Nephron (organoid): ENCODE measurements around the gene DNAJC3.

Experiments used
- H3K27ac Mint-ChIP-seq, 3 experiments: 2 replicates each; pipeline ENCODE4 v1.8.0; 2020; ENCODE audit warnings: mixed read lengths in 3 of 3, mild to moderate bottlenecking in 2 of 3, moderate library complexity in 1 of 3
- H3K27me3 Mint-ChIP-seq: 2 replicates; pipeline ENCODE4 v1.8.0; 2021; ENCODE audit warnings: low read depth, mild to moderate bottlenecking, moderate library complexity, mixed read lengths
- H3K36me3 Mint-ChIP-seq: 2 replicates; pipeline ENCODE4 v1.8.0; 2020; ENCODE audit warnings: low read depth, mixed read lengths
- H3K4me1 Mint-ChIP-seq: 2 replicates; pipeline ENCODE4 v1.8.0; 2020; ENCODE audit warnings: mixed read lengths
- H3K4me3 Mint-ChIP-seq, 3 experiments: 2 replicates each; pipeline ENCODE4 v1.8.0; 2020; ENCODE audit warnings: mild to moderate bottlenecking in 3 of 3, mixed read lengths in 3 of 3, moderate library complexity in 2 of 3
- H3K9me3 Mint-ChIP-seq: 2 replicates; pipeline ENCODE4 v1.8.0; 2020; ENCODE audit warnings: mixed read lengths
- TF ChIP-seq, protein P1 (sequence below), 3 experiments: fragments of 200-600 bp; sonication (generic); IDR thresholded peaks; one replicate each; pipeline ENCODE4 v1.5.0; 2021; ENCODE audit warnings: antibody characterized with exemption in 3 of 3; ENCODE audit not compliant: unreplicated experiment in 3 of 3

DNAJC3 gene, protein sequence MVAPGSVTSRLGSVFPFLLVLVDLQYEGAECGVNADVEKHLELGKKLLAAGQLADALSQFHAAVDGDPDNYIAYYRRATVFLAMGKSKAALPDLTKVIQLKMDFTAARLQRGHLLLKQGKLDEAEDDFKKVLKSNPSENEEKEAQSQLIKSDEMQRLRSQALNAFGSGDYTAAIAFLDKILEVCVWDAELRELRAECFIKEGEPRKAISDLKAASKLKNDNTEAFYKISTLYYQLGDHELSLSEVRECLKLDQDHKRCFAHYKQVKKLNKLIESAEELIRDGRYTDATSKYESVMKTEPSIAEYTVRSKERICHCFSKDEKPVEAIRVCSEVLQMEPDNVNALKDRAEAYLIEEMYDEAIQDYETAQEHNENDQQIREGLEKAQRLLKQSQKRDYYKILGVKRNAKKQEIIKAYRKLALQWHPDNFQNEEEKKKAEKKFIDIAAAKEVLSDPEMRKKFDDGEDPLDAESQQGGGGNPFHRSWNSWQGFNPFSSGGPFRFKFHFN

DNA sequence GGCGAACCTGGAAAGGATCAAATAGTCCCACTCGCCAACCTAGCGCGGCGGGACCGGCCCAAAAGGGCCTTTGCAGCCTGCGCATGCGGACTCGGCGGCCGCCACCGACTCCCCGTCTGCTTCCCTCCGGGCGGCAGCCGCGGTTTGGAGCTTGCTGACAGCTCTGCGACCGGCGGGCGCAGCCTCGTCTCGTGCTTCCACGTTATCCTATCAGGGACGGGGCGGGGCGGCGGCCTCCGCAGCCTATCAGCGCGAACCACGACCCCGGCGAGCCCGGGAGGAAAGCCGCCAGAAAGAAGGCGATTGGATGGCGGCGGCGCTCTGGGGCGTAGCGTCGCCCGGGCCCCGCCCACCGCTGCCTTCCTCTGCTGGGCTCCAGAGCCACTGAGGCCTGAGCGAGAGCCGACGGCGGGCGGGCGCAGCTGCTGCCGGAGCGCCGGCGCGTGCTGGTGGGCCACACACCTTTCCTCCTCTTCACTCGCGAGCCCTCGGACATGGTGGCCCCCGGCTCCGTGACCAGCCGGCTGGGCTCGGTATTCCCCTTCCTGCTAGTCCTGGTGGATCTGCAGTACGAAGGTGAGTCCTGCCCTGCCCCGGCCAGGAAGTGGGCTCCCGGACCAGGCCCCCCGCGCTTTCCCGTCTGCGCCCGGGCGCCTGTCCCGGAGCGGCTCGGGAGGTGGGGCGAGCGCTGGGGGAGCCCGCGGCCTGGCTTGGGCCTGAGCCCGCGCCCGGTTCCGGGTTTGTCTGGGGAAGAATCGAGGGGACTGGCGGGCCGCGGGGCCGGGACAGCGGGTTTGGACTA is at the start of gene DNAJC3:
TSS of gene DNAJC3 (plus strand) at position 378 of the 802 bp plus-strand sequence. CDS start at position 495, 117 bp downstream.
- Mint-ChIP-seq H3K27ac (peak within 1 kb of the TSS; percentile 91 to 97 (median 97)), H3K36me3 (peaks cover 40% of the 10 kb centered on the region), H3K4me3 (peak within 1 kb of the TSS; percentile 97 to 98 (median 98)), H3K4me1 (peaks cover 51% of the 10 kb centered on the region), H3K27me3 (no peaks in the 10 kb centered on the region), H3K9me3 (peaks cover 25% of the 10 kb centered on the region)
- TF ChIP-seq, protein P1, sequence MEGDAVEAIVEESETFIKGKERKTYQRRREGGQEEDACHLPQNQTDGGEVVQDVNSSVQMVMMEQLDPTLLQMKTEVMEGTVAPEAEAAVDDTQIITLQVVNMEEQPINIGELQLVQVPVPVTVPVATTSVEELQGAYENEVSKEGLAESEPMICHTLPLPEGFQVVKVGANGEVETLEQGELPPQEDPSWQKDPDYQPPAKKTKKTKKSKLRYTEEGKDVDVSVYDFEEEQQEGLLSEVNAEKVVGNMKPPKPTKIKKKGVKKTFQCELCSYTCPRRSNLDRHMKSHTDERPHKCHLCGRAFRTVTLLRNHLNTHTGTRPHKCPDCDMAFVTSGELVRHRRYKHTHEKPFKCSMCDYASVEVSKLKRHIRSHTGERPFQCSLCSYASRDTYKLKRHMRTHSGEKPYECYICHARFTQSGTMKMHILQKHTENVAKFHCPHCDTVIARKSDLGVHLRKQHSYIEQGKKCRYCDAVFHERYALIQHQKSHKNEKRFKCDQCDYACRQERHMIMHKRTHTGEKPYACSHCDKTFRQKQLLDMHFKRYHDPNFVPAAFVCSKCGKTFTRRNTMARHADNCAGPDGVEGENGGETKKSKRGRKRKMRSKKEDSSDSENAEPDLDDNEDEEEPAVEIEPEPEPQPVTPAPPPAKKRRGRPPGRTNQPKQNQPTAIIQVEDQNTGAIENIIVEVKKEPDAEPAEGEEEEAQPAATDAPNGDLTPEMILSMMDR (IDR thresholded peaks at IDR 0.05; ENCODE audit: unreplicated experiment in 3 of 3): no peak

DNA sequence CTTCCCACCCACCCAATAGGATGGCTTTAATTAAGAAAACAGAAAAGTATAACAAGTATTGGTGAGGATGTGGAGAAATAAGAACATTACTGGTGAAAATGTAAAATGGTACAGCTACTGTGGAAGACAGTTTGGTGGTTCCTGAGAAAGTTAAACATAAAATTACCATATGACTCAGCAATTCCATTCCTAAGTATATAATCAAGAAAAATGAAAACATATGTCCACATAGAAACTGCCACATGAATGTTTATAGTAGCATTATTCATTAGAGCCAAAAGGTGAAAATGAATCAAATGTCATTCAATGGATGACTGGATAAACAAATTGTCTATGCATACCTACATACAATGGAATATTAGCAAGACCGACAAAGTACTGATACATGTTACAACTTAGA is 49.3 kb upstream of the DNAJC3 start:
- H3K9me3 Mint-ChIP-seq: peaks cover 13% of the 10 kb centered on the region
- H3K4me1 Mint-ChIP-seq: no peaks in the 10 kb centered on the region
- no peak overlapping the region for H3K27ac Mint-ChIP-seq
- TF ChIP-seq, protein P1 (IDR thresholded peaks at IDR 0.05; ENCODE audit: unreplicated experiment in 3 of 3): no peak
- H3K4me3 Mint-ChIP-seq: no peak overlapping the region
- no peaks in the 10 kb centered on the region for H3K27me3 Mint-ChIP-seq
- peaks cover 92% of the 10 kb centered on the region for H3K36me3 Mint-ChIP-seq

DNA sequence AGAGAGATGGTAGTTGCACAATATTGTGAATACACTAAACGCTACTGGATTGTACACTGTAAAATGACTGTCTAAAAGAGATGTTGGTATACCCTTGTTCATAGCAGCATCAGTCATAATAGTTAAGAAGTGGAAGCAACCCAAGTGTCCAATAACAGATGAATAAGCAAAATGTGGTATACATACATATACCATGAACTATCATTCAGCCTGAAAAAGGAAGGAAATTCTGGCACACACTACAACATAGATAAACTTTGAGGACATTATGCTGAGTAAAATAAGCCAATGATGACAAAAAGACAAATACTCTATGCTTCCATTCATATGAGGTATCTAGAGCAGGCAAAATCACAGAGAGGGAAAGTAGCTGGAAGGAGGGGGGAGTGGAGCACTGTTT is 48.5 kb upstream of the DNAJC3 start:
- H3K36me3 Mint-ChIP-seq: peaks cover 95% of the 10 kb centered on the region
- peaks cover 13% of the 10 kb centered on the region for H3K9me3 Mint-ChIP-seq
- no peaks in the 10 kb centered on the region for H3K27me3 Mint-ChIP-seq
- H3K27ac Mint-ChIP-seq: no peak overlapping the region
- no peaks in the 10 kb centered on the region for H3K4me1 Mint-ChIP-seq
- TF ChIP-seq, protein P1 (IDR thresholded peaks at IDR 0.05; ENCODE audit: unreplicated experiment in 3 of 3): no peak
- no peak overlapping the region for H3K4me3 Mint-ChIP-seq

GRCh38 chr13:95629071-95629470 is 47.9 kb upstream of the DNAJC3 start:
- no peak overlapping the region for H3K27ac Mint-ChIP-seq
- H3K4me3 Mint-ChIP-seq: no peak overlapping the region
- H3K9me3 Mint-ChIP-seq: peaks cover 13% of the 10 kb centered on the region
- peaks cover 94% of the 10 kb centered on the region for H3K36me3 Mint-ChIP-seq
- TF ChIP-seq, protein P1 (IDR thresholded peaks at IDR 0.05; ENCODE audit: unreplicated experiment in 3 of 3): no peak
- H3K4me1 Mint-ChIP-seq: no peaks in the 10 kb centered on the region
- H3K27me3 Mint-ChIP-seq: no peaks in the 10 kb centered on the region

GRCh38 chr13:95630593-95630992 is 46.3 kb upstream of the DNAJC3 start:
- Mint-ChIP-seq H3K27me3 (no peaks in the 10 kb centered on the region), H3K36me3 (peaks cover 92% of the 10 kb centered on the region), H3K4me3 (no peak overlapping the region), H3K4me1 (no peaks in the 10 kb centered on the region), H3K9me3 (peaks cover 13% of the 10 kb centered on the region), H3K27ac (no peak overlapping the region)
- TF ChIP-seq, protein P1 (IDR thresholded peaks at IDR 0.05; ENCODE audit: unreplicated experiment in 3 of 3): no peak
